ENCODE results near the gene ATP5PD.

The ATP5PD gene

GRCh38 chr17:75046407-75047289 lies at the start of gene ATP5PD, which contains the start of gene KCTD2:
Gene ATP5PD, minus strand, starts transcription at chr17:75046969. Its CDS starts 4,319 bp downstream, at chr17:75042650.
Gene KCTD2, plus strand, starts transcription at chr17:75047225. Its CDS starts 26 bp downstream, at chr17:75047251.
- DNase-seq (ENCODE audit: low spot score): peak; percentile 97

GRCh38 chr17:75096082-75096625 lies 49.4 kb upstream of the ATP5PD start:
- peak; percentile 45 for DNase-seq (ENCODE audit: low spot score)

- no peak for DNase-seq (ENCODE audit: low spot score)
Observed at GRCh38 chr17:75094871-75095399, 48.2 kb upstream of the ATP5PD start.

GRCh38 chr17:75093548-75094158 lies 46.9 kb upstream of the ATP5PD start:
- DNase-seq (ENCODE audit: low spot score): no peak

- DNase-seq (ENCODE audit: low spot score): no peak
Observed at GRCh38 chr17:75091855-75092327, 45.1 kb upstream of the ATP5PD start.

DNA sequence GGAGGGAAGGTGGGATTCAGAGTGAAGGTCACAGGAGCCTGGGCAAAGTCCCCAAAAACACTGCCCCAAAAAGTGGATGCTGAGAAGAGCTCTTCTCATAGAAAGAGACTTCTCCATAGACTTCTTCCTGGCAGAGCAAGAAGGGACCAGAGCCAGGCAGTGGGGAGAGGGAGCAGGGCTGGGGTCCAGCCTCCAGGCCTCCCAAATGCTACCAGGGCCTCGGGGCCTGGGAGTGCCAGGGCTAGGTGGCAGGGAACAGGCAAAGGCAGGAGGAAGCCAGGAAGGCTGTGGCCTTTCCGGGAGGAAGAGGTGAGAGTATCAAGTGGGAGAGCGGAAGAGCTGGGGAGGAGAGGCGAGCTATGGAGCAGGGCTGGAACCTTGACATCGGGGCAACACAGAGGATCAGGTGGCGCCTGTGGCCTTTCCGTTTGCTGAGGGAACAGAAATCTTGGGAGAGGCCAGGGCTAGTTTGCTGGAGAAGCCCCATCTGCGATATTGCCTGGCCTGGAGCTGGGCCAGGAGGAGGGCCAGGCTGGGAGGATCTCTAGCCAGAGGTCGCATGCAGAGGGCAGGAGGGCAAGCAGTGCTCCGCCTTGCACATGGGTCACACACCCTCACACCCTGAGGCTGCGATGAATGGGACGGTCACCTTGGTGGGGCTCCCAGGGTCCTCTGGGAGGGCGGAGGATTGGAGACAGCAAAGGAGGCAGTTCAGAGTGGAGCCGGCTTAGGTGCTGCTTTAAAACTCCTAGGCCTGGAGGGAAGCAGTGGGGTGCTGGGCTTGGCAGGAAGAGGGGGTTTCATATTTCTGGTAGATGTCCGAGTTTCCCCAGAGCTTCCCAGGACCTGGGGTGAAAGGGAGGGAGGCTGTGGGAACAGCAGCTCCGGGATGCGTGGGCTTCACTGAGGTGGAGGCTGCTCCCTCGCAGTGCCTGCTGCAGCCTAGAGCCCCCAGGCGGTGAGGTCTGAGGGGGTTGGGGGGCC lies 44.4 kb upstream of the ATP5PD start:
- no peak for DNase-seq (ENCODE audit: low spot score)

GRCh38 chr17:75088465-75089417 lies 42.0 kb upstream of the ATP5PD start:
- no peak for DNase-seq (ENCODE audit: low spot score)

- no peak for DNase-seq (ENCODE audit: low spot score)
Observed at GRCh38 chr17:75087558-75088453, 41.0 kb upstream of the ATP5PD start, which contains the start of gene SLC16A5. Gene SLC16A5, plus strand, starts transcription at chr17:75087954. Its CDS starts 5,683 bp downstream, at chr17:75093637.

- DNase-seq (ENCODE audit: low spot score): no peak
Observed at GRCh38 chr17:75087182-75087557, 40.4 kb upstream of the ATP5PD start.

DNA sequence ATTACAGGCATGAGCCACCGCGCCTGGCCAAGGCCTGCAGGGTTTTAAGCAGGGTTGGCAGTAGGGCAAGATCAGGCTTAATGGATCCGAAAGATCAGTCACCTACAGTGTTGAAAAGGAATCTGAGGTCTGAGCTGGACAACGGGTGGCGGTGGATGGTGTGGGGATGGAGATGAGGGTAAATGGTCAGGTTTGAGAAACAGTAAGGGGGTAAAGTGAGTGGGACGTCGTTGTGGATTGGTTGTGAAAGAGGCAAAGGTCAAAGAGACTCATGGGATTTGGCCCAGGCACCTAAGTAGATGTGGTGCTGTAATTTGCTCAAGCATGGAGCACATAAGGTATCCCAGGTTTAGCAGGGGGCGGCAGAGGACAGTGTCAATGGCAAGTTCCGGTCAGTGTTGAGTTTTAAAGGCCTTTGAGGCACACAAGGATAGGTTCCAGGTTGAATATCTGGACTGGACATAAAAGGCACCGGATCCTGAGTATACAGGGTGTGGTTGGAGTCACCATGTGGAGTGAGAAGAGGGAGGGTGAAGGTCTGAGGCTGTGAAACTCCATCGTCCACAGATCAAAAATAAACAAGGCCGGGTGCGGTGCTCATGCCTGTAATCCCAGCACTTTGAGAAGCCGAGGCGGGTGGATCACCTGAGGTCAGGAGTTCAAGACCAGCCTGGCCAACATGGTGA lies 39.9 kb upstream of the ATP5PD start:
- no peak for DNase-seq (ENCODE audit: low spot score)

DNA sequence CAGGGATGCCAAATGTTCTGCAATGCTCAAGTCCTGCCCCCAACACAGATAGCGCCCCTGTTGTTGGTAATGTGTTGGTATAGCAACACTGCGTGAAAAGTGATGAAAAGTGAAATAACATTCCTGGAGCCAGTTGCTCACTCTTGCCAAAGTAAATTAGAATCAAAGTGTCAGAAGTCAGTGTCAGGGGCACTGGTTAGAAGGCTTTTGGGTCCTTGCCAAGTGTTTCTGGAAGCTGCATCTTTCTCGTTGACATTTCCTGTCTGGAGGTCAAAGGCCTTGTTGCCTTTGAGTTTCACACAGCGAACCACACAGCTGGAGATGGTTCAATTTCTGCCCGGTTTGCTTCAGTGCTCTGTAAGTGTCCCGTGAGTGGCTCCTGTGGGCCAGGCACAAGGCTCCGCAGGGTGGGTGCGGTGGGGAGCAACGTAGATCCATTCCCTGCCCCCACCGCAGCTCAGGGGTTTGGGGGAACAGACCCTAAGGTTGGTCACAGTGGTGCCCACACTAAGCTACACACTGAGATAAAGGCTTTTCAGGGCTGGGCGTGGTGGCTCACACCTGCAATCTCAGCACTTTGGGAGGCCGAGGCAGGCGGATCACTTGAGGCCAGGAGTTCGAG lies 37.4 kb upstream of the ATP5PD start:
- DNase-seq (ENCODE audit: low spot score): no peak

GRCh38 chr17:75082683-75083082 lies 35.9 kb upstream of the ATP5PD start:
- no peak for DNase-seq (ENCODE audit: low spot score)

- DNase-seq (ENCODE audit: low spot score): no peak
Observed at GRCh38 chr17:75081611-75082540, 35.1 kb upstream of the ATP5PD start.

GRCh38 chr17:75079023-75079373 lies 32.2 kb upstream of the ATP5PD start:
- DNase-seq (ENCODE audit: low spot score): no peak

DNA sequence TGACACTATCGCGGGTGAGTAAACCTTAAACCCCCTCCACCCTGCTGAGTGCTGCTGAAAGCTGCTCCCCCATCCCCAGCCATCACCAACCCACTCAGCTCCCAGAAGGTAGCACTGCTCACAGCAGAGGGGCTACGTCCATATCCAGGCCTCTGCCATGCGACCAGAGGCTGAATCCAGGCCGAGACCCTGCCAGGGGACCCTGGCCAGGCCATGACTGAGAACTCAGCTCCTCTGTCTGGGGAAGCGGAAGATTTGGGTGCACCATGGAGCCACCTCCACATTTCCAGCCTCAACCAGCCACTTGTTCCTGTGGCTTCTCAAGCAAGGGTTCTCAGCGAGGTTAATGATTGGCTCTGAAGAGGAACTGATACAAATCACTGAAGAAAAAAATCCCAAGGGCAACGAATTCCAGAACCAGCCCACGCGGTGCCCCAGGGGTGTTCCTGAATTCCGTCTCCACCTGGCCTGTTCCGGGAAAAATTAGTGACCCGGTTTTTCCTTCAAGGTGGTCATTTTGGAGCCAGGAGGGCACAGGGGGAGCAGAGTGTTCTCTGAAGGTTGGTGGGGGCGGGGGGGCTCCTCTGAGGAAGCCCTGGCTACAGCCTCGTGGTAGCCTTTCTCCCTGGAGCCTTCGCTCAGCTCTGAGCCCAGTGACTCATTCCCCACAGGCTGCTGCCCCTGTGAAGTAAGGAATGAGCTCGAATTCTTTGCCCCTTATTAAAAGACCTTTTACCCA lies 31.7 kb upstream of the ATP5PD start:
- DNase-seq (ENCODE audit: low spot score): no peak

All from pons (tissue), 1 donor.